Activated CD8-positive, alpha-beta memory T cell treated with anti-CD3 and anti-CD28 coated beads, Interleukin-2, amount 50 U/mL, for 24 hours (primary cell): Measurements from ENCODE around the gene SCN7A.
"Not testable (repeated sequence)": the region's sequence is repeated elsewhere in the genome, so short reads cannot be mapped to it uniquely, and the experiment has no call there.

Source experiments
- DNase-seq: peaks from one replicate; pipeline ENCODE4 v3.0.0-alpha.2; 2020; ENCODE audit errors: extremely low read depth

The SCN7A gene

GRCh38 chr2:166360426-166360825, 133.6 kb downstream of the SCN7A start:
- DNase-seq: no peak

DNA sequence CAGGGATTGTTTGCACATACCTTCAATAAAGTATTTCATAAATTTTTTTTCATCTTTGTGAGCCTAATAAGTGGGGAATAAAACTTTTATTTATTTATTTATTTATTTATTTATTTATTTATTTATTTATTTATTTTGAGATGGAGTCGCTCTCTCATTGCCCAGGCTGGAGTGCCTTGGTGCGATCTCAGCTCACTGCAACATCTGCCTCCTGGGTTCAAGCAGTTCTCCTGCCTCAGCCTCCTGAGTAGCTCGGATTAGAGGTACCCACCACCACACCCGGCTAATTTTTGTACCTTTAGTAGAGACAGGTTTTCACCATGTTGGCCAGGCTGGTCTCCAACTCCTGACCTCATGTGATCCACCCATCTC, 136.1 kb downstream of the SCN7A start:
- DNase-seq: not testable (repeated sequence)

DNA sequence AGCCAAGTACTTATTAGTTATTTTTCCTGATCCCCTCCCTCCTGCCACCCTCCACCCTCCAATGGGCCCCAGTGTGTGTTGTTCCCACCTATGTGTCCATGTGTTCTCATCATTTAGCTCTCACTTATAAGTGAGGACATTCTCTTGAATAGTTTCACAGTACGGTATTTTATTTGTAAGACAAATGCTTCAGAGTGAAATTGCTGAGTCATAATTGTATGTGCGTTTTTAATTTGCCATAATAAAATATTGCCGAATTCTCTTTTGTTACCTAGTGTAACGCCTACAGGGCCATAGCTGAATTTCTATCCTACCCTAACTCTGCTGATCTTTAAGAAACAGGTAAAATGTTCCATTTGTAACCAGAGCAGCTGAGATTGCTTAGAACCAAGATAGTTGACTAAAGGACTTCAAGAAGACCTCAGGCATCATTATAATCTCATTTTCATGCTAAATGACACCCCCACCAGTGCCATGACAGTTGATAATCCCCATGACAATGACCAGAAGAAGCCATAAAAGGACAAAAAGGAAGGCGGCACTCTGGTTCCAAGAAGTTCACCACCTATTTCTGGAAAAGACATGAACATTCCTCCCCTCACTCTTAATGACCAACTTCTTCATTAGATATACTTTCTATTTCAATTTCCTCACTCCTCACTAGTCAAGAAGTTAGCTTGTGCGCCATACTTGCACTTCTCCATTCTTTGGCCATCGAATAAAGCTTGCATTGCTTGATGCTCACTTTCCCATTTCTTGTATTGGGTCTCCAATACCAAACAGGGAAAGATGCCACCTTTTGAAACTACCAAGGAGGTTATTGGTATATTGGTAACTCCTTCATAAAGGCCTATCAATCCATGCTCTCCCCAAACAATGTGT, 136.7 kb downstream of the SCN7A start:
- DNase-seq: no peak
